ENCODE measurements around the gene SORT1.
A peak's percentile ranks its signal among the peaks of the same experiment; 100 is the strongest.
"Not testable (repeated sequence)": the region's sequence is repeated elsewhere in the genome, so short reads cannot be mapped to it uniquely, and the experiment has no call there.

The SORT1 gene

GRCh38 chr1:109396871-109397580, 692 bp downstream of the SORT1 start:
- peak; percentile 25 for DNase-seq

GRCh38 chr1:109396513-109396839, 1.2 kb downstream of the SORT1 start:
- no peak for DNase-seq

DNA sequence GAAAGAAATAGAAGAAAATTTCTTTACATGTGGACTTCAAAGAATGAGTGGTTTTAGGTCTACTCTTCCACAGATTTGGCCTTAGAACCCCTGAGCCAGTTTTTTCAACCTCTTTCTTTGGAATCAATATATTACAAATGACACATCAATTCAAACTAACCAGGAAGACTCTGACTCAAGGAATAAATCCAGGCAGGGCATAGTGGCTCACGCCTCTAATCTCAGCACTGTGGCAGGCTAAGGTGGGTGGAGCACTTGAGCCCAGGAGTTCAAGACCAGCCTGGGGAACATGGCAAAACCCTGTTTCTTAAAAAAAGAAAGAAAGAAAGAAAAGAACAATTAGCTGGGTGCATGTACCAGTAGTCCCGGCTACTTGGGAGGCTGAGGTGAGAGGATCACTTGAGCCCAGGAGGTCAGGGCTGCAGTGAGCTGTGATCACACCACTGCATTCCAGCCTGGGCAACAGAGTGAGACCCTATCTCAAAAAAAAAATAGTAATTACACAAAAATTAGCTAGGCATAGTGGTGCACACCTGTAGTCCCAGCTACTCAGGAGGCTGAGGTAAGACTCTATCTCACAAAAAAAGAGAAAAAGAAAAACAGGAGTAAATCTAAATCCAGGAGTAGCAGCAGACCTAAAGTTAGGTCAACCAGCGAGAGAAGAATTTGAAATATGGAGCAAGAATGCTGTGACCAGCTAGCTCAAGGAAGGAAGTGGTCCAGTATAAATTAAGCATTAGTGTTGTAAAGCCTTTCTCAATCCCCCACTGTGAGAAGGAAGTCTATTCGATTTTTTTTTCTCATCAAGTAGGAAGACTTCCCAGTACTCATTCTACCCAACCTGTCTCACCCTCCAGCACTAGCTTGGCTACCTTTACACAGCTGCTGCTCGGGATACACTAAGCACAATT, 1.9 kb downstream of the SORT1 start:
- no peak for DNase-seq

DNA sequence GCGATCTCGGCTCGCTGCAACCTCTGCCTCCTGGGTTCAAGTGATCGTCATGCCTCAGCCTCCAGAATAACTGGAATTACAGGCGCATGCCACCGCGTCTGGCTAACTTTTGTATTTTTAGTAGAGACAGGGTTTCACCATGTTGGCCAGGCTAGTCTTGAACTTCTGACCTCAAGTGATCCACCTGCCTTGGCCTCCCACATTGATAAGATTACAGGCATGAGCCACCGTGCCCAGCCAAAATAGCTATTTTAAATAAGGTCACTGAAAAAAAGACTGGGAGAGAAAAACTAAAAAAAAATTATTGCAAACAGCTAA, 2.5 kb downstream of the SORT1 start:
- DNase-seq: not testable (repeated sequence)

DNA sequence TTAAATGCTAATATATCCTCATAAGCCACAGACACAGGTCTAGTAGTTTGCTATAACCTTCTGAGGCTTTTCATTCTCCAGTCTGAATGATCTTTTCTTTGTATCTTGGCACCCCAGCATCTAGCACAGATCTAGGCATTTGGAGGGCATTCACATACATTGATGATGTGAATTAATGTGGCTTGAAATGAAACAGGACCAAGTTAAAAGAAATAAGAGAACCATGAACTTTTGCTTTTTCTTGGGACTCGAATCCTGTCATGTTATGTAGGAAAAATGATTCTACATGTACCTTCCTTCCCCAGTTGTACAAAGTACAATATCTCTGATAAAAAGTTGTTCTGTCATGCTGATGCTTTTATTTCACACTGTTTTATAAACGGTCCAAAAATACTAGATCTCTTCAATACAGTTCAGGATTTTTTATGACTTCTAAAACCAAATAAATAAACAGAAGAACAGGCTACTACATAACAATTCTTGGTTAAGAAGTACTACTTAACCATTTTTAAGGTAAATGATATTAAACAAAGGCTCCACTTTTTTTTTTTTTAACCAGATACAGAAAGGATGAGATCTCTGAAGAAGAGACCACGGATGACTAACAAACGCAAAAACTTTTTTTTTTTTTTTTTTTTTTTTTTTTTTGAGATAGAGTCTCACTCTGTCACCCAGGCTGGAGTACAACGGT, 3.0 kb downstream of the SORT1 start:
- DNase-seq: no peak

DNA sequence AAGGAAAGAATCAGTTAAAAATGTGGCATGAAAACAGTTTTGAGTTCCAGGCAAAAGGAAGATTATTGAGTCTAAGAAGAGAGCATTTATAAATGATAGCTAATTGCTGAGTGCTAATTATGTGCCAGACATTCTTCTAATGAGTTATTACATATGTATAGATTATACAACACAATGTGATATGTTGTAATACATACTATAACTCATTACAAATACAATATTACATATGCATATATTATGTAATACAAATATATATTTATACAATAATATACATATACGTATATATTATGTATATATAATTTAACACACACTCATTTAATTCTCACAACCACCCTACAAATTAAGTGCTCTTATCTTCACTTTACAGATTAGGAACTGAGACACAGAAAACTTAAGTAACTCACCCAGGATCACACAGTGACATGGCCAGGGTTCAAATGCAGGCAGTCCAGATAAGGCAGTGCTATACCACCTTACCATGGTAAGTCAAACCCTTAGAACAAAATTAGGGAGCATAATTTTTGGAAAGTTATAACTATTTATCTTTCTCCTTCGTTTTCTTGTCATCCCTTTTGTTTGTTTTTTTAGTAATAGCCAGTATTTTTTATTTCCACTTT, 4.0 kb downstream of the SORT1 start:
- no peak for DNase-seq

- DNase-seq: no peak
Observed at GRCh38 chr1:109392788-109393616, 4.7 kb downstream of the SORT1 start.

DNA sequence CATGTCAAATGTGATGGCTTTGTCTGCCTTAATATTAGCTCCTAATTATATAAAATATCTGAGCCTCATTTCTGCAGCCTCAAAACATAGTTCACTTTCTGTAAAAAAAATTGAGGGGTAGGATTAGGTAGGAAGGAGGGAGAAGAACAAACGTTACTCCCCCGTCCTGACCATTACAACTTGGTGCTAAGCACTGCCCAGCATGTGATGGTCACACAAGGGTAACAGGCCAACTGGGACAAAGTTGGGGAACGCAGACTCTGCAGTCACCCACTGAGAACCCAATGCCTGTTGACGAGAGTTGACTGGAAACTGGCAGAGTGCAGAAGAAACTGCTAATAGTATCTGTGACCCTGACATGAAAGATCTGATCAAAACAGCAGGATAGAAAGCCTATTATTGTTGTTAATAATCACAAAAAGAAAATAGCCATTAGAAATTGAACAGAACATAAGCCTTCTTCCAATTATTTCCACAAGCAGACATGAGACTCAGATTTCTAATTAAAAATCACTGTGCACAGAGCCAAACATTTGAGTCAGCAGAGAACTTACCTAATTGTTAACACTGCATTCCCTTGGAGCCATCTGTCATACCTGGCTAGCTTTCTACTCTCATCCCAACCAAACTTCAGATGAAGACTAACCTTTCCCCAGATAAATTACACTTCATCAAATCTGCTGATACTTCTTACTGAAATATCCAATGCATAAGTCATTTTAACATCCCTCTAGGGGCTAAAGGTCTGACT, 5.5 kb downstream of the SORT1 start:
- no peak for DNase-seq

- DNase-seq: no peak
Observed at GRCh38 chr1:109391626-109392025, 6.1 kb downstream of the SORT1 start.

- no peak for DNase-seq
Observed at GRCh38 chr1:109391157-109391556, 6.6 kb downstream of the SORT1 start.

DNA sequence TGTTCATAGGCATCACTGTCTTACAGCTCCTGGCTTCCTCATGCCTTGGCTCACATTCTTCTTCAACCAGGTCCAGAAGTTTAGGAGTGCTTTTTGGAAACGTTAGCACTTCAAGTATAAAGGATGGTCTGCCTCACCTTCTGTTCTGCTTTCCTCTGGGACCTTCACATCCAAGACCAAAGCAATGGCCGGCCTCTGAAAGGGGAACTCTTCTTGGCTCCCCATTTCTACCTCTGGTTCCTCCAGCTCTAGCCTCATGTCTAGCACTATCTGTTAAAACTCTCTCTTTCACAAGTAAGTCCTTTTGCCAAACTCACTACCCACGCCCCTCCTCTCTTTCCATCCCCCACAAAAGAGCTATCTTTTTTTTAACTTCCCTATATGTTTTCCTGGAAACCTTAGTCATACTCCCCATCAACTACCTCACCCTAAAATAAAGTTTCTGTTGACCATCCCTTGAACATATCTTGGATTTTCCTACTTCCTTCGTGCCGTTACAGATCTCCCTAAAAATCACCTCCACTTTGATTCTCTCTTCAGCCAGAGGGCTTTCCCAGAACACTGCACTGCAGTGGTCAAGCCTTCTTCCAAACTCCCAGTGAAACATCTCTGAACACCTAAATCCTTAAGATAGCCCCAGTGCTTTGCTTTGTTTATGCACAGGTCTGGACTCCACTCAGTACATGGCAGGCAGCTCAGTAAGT, 7.9 kb downstream of the SORT1 start:
- no peak for DNase-seq

DNA sequence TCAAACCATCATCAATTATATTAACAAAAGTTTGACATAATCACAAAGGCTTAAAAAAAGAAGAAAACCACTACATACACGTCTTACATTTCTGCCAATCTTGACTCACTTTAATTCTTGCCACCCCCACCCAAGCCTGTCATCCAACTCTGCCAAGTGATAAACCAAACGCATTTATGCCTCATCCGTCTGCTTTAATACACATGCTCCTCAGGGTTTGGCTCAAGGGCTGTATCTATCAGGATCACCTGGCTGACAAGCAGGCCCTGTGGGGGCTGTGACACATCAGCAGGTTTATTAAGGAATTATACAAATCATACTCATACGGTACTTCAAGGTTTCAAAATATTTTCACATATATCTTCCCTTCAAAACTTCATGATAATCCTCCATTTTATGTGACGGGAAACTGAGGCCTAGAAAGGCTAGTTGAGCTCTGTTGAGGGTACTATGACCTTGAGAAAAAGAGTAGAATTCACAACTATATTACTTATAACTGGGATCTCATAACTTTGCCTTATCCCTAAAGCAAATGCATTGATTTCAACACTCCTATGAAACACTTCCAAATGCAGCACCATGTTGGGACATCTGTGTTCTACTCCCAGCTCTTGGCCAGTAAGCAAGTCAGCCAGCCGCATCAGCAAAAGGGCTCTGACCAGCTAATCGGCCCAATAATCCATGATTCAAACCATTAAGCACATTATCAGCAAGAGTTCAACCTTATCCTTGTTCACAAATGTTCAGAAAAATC, 8.7 kb downstream of the SORT1 start:
- DNase-seq: no peak

- DNase-seq: no peak
Observed at GRCh38 chr1:109388208-109388711, 9.5 kb downstream of the SORT1 start.

DNA sequence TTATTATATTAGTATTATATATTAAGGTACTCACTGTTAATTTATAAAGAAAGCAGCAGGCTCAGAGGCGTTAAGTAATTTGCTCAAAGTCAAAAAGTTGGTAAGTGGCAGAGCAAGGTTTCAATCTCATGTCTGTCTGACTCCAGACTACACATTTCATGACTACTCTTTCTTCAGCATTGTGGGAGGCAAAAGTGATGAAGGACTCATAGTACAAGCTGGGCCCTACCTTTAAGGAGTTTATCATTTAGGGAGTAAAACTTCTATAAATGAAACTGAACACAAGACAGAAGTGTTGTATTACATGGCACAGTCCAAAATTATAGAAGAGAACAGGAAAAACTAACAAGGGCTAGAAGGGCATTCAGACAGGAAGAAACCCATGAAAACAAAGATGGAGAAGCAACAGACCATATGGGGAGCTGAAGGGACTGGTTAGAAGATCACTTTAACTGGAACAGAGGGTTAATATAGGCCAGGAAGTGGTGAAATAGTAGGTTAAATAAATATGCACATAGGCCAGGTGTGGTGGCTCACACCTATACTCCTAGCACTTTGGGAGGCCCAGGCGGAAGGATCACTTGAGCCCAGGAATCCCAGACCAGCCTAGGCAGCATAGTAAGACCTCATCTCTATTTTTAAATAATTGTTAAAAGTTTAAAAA, 11.5 kb downstream of the SORT1 start:
- DNase-seq: no peak

GRCh38 chr1:109385417-109385816, 12.3 kb downstream of the SORT1 start:
- DNase-seq: peak; percentile 3

- DNase-seq: no peak
Observed at GRCh38 chr1:109383854-109384253, 13.9 kb downstream of the SORT1 start.

DNA sequence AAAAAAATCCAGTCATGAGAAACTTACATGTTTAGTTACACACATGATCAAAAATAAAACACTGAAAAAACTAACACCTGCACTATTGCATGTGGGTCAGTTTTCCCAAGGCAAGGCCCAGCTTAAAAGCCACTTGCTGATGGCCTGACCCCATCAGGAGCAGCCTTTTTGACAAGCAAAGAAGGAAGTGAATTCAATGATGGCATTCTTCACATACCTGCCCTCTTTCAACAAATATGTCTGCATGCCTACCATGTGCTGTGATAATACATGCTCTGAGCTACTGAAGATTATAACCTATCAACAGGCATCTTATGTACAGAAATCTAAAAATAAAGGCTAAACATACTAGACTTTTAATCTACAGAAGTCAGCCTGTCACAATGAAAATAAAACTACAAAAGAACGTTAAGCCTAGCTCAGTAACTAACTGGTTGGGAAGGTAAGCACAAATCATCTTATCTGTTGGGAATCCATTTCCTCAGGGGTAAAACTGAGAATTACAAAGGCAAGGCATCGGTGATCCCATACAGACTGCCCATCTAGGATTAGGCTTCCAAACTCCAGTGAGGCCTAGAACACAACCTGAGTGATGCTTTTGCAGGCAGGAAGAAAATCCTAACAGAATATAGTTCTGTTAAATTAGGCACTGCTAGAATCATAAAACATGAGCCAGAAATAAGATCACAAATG, 14.5 kb downstream of the SORT1 start:
- no peak for DNase-seq

GRCh38 chr1:109381573-109381972, 16.1 kb downstream of the SORT1 start:
- no peak for DNase-seq

DNA sequence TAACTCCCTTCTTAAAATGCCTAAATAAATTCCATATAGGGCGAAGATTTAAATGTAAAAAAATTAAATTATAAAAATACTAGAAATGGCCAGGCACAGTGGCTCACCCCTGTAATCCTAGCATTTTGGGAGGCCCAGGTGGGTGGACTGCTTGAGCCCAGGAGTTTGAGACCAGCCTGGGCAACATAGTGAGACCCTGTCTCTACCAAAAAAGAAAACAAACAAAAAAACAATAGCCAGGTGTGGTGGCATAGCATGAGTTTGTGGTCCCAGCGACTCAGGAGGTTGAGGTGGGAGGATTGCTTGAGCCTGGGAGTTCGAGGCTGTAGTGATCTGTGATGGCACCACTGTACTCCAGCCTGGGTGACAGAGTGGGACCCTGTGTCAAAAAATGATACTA, 17.8 kb downstream of the SORT1 start:
- DNase-seq: no peak

Measured in NCI-H1092 treated with DMSO at 0.1 percent for 48 hours (cell line).